B cell (primary cell): ENCODE results near the gene CCNDBP1.
"Not testable (repeated sequence)": the region's sequence is repeated elsewhere in the genome, so short reads cannot be mapped to it uniquely, and the experiment has no call there.

ENCODE experiments used
- EZH2 ChIP-seq: IDR thresholded peaks from 2 replicates; pipeline ENCODE4 v1.6.1; 2012; ENCODE audit warnings: borderline replicate concordance, low read depth, mild to moderate bottlenecking, moderate library complexity, low read length; ENCODE audit not compliant: insufficient read depth, poor library complexity, severe bottlenecking
- TF ChIP-seq, protein P1 (sequence below): fragments of 200-600 bp; IDR thresholded peaks from one replicate; pipeline ENCODE4 v1.8.0; 2022; ENCODE audit warnings: antibody characterized with exemption, mild to moderate bottlenecking

DNA sequence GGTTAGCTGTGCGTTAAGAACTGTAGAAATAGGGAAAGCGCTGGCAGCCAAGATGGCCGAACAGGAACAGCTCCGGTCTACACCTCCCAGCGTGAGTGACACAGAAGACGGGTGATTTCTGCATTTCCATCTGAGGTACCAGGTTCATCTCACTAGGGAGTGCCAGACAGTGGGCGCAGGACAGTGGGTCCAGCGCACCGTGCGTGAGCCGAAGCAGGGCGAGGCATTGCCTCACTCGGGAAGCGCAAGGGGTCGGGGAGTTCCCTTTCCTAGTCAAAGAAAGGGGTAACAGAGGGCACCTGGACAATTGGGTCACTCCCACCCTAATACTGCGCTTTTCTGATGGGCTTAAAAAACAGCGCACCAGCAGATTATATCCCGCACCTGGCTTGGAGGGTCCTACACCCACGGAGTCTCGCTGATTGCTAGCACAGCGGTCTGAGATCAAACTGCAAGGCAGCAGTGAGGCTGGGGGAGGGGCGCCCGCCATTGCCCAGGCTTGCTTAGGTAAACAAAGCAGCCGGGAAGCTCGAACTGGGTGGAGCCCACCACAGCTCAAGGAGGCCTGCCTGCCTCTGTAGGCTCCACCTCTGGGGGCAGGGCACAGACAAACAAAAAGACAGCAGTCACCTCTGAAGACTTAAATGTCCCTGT is 9.4 kb upstream of the CCNDBP1 start:
- not testable (repeated sequence) for TF ChIP-seq EZH2
- TF ChIP-seq, protein P1, sequence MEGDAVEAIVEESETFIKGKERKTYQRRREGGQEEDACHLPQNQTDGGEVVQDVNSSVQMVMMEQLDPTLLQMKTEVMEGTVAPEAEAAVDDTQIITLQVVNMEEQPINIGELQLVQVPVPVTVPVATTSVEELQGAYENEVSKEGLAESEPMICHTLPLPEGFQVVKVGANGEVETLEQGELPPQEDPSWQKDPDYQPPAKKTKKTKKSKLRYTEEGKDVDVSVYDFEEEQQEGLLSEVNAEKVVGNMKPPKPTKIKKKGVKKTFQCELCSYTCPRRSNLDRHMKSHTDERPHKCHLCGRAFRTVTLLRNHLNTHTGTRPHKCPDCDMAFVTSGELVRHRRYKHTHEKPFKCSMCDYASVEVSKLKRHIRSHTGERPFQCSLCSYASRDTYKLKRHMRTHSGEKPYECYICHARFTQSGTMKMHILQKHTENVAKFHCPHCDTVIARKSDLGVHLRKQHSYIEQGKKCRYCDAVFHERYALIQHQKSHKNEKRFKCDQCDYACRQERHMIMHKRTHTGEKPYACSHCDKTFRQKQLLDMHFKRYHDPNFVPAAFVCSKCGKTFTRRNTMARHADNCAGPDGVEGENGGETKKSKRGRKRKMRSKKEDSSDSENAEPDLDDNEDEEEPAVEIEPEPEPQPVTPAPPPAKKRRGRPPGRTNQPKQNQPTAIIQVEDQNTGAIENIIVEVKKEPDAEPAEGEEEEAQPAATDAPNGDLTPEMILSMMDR, result not testable (repeated sequence)
